GM21447 (cell line): Measurements from ENCODE around the gene ADORA2A.

ENCODE experiments used
- ATAC-seq: cut with Tn5 transposase; IDR thresholded peaks from one replicate; pipeline ENCODE4 v1.9.1; 2021; ENCODE audit not compliant: unreplicated experiment

Gene ADORA2A

GRCh38 chr22:24427500-24428164 is at the start of gene ADORA2A:
TSS of gene ADORA2A (plus strand) at chr22:24427599. CDS start at chr22:24433405, 5,806 bp downstream.
- ATAC-seq = peak; percentile 55

DNA sequence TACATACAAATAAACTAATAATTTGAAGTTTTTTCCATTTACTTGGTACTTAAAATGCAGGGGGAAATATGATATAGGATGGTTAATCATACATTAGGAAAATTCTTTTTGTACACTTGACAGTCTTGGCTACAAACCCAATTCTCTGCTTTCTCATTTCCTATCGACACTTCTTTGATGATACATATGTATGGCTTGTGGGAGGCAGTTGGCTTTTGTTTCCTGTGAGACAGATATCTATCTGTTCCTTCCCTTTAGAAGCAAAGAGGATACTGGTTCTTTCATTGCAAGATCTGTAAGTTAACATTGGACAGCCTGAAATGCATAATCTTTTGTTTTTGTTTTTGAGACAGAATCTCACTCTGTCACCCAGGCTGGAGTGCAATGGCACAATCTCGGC is 47.9 kb upstream of the ADORA2A start:
- no peak for ATAC-seq

DNA sequence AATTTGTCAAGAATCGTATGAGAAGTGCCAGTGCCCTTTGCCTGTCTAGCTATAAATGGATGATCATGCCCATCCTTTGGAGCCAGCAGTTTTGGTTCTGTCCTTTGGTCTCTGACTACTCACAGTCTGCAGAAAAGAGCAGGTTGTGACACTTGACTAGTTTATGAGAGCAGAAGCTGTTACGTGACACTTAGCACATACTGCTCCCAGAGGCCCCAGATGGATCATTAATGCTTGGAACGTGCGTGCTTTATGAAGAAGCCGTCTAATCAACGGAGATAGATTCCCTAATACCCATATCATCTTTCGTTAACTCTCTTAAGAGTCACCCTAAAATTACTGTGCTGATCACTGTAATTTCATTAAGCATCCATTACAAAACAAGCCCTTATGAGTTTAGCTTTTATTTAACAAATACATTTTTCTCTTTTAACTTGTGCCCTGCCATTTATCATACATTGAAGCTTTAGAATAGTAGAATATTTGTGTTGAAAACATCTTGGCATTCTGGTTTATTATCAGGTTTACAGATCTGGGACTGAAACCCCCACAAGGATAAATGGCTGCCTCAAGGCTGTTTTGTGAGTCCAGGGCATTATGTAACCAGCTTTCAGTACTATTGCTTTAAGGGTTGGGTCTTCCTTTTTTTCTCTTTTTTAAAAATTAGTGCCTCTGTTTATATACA is 47.0 kb upstream of the ADORA2A start:
- ATAC-seq = no peak

DNA sequence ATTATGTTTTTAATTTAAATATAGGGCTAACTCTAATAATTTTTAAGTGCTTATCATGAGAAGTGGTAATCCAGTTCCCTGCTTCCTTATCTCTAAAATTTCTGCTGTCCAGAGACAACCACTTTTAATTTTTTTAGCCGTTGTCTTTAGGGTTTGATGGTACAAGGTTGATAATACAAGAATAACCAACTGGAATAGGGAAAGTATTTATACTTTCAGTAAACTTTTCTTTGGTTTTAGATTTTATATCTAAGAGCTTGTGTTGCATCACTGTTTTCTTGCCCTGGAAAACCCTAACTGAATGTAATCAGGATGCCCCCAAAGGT is 46.5 kb upstream of the ADORA2A start:
- ATAC-seq = no peak

- ATAC-seq = no peak
These were observed 44.3 kb upstream of the ADORA2A start for GRCh38 chr22:24383061-24383460.

- ATAC-seq = no peak
These were observed 43.3 kb upstream of the ADORA2A start for GRCh38 chr22:24384131-24384530.

- no peak for ATAC-seq
These were observed 40.4 kb upstream of the ADORA2A start for GRCh38 chr22:24386937-24387471.

- no peak for ATAC-seq
These were observed 37.7 kb upstream of the ADORA2A start for GRCh38 chr22:24389680-24390079.

DNA sequence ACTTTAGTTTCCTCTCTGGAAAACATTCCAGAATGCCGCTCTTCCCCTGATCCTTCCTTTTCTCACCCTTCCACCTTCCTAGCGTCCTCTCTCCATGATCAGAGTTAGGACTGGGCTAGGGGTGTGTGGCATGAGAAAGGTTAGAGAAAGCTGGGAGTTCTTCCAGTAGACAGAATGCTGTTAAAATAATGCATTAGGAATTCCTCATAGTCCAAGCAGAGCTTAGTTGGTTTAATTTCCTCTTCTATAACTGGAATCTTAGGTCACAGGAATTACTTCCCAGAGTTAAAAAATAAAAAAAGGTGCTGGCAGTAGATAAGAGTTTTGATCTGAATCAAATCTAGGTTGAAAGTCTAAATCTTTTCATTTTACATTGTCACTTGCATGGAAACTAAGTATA is 37.2 kb upstream of the ADORA2A start:
- no peak for ATAC-seq

GRCh38 chr22:24390576-24390975 is 36.8 kb upstream of the ADORA2A start:
- ATAC-seq = no peak

DNA sequence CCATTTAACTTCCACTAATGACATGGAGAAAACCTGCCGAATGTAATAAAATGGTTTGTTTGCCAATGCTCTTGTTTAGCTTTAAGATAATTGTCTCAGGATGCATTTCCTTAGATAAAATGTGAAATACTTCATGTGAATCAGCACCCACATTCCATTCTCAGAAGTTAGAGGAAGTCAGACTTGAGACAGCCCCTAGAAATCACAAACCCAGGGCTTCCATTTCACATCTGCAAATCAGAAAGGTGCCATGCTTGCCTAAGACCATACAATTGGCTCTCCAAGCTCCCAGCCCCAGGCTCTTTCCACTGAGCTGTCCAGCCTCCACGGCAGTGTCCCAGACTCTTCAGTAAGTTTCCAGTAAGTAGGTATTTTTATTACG is 35.6 kb upstream of the ADORA2A start:
- no peak for ATAC-seq

DNA sequence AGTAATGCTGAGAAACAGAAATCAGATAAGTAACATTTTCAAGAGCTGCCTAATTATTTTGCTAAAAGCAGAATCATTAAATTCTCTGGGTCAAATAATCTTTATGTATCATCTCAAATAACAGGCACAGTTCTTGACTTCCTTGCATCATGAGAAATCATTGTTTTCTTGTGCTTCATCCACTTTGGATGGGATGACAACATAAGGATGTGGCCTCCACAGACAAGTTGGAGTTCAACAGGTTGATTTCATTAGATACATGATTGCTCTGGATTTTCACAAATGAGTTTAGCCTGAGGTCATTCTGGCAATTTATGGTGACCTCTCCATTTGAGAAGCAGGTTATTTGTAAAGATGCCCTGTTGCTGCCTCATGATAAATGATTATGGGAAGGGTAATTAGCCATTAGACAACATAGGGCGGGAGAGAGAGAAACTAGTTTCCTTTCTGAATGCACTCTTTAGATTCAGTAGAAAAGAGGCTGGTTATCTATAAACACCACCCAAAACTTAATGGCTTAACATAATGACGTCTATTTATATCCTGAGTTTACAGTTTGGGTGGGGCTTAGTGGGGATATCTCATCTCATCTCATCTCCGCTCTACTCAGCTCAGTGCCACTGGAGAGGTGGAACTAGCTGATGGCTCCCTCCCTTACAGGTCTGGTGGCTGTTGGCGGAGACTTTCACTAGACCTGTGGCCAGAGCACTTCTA is 35.0 kb upstream of the ADORA2A start:
- no peak for ATAC-seq

DNA sequence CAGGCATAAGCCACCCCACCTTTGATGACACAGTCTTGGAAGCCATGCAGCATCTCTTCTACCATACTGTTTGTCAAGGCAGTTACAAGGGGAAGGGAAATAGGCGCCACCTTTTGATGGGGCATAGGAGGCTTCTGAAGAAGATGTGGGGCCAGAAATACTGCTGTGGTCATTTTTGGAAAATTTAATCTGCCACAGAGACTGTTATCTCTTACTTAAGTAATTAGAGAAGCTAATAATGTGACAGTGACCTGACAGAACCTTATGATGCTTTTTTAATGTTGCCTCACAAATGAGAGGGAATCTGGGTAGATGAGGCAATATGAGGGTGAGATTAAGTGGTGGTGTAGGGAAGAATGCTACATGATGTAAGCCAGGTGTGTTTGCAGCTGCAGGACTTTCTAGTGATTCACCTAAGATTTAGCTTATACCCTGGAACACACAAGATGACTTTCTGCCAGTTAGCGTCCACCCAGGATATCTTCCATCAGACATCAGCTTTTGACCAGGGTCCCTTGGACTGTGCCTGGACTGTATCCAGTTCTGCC is 34.3 kb upstream of the ADORA2A start:
- no peak for ATAC-seq

- no peak for ATAC-seq
These were observed 33.6 kb upstream of the ADORA2A start for GRCh38 chr22:24393848-24394247.

GRCh38 chr22:24394254-24394653 is 33.1 kb upstream of the ADORA2A start:
- no peak for ATAC-seq

- no peak for ATAC-seq
These were observed 29.0 kb upstream of the ADORA2A start for GRCh38 chr22:24398409-24398808.

- ATAC-seq = no peak
These were observed 27.2 kb upstream of the ADORA2A start for GRCh38 chr22:24400034-24400725.

DNA sequence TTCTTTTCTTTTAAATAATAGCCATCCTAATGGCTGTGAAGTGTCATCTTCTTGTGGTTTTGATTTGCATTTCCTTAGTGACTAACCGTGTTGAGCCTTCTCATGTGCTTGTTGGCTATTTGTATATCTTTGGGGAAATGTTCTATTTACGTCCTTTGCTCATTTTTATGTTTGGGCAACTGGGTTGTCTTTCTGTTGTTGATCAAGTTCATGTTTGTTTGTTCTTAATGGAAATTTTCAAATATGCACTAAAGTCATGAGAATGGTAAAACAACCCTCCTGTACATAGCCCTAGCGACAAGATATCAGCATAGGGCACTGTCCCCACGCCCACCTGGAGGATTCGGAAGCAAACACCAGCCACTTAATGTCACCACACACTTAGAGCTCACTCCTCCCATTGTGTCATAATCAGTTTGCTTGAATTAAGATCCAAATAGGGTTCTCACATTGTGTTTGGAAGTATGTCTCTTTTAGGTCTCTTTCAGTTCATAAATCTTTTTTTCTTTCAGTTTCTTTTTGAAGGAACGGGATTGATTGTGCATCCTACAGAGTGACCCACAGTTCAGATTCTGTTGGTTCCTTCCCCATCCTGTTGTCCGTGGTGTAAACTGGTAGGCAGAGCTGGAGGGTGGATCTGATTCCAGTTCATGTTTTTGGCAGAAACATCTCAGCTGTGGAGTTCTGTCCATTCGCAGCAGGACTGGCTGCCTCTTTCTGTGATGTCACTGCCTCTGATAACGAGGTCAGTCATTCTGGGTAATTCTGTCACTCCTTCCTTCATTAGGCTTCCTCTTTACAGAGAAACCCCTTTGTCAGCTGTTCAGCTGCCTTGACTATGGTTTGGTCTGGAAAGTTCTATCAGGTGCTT is 26.4 kb upstream of the ADORA2A start:
- ATAC-seq = peak; percentile 33

DNA sequence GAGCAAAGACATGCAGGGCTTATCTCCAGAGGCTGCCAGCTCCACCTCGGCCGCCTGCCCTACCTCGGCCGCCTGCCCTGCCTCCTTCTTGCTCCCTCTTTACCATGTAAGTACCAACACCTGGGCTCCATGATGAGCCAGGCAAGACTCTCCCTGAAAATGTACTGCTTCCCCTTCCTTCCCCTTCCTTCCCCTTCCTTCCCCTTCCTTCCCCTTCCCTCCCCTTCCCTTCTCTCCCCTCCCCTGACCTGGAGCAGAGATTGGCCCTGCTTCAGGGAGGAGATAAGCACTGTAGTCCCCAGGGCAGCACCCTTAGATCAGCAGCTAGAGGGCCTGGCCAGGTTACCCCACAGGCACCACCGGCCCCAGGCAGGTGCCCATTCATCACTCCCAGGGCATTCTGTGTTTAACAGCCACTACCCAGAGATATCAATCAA is 25.4 kb upstream of the ADORA2A start:
- no peak for ATAC-seq
